ENCODE measurements around the gene CAPN7.
"Not testable (repeated sequence)": the region's sequence is repeated elsewhere in the genome, so short reads cannot be mapped to it uniquely, and the experiment has no call there.

The CAPN7 gene

GRCh38 chr3:15185404-15185803 lies 20.6 kb upstream of the CAPN7 start:
- H3K79me2 ChIP-seq (ENCODE audit: control insufficient read depth, insufficient read depth, low read length), result no peaks in the 10 kb centered on the region
- H3K23ac ChIP-seq (ENCODE audit: low read length), result no peak overlapping the region
- no peak for DNase-seq
- no peak overlapping the region for H2BK120ac ChIP-seq (ENCODE audit: low read depth, low read length)
- no peak overlapping the region for H2BK5ac ChIP-seq (ENCODE audit: low read length)
- no peak overlapping the region for H3K4me3 ChIP-seq (ENCODE audit: low read length)
- H2AK5ac ChIP-seq (ENCODE audit: low read length), result no peak overlapping the region
- H3K27me3 ChIP-seq (ENCODE audit: insufficient read depth, low read length, poor library complexity), result no peaks in the 10 kb centered on the region
- no peaks in the 10 kb centered on the region for H3K4me1 ChIP-seq (ENCODE audit: control insufficient read depth, low read depth, low read length)
- no peak overlapping the region for H2BK15ac ChIP-seq (replicated peaks; ENCODE audit: low read depth)
- no peak overlapping the region for H3K9ac ChIP-seq (ENCODE audit: low read length)
- no CpG with 5 or more reads among the region's 2 CpGs for WGBS (ENCODE audit: extremely low coverage, insufficient coverage, low lambda C conversion rate)
- H3K79me1 ChIP-seq (ENCODE audit: low read length), result no peaks in the 10 kb centered on the region
- no peak overlapping the region for H3K27ac ChIP-seq (ENCODE audit: low read depth, low read length)
- no peak overlapping the region for H3K18ac ChIP-seq (ENCODE audit: low read length)
- no peak overlapping the region for H4K8ac ChIP-seq (ENCODE audit: low read depth, low read length)
- no peak overlapping the region for H3K4ac ChIP-seq (ENCODE audit: low read depth, low read length)
- H3K36me3 ChIP-seq (ENCODE audit: control insufficient read depth, insufficient read depth, low read length), result no peaks in the 10 kb centered on the region
- H3K56ac ChIP-seq (ENCODE audit: low read length), result no peak overlapping the region
- H3K4me2 ChIP-seq (ENCODE audit: low read length), result no peak overlapping the region
- H4K5ac ChIP-seq (ENCODE audit: low read length), result no peak overlapping the region

DNA sequence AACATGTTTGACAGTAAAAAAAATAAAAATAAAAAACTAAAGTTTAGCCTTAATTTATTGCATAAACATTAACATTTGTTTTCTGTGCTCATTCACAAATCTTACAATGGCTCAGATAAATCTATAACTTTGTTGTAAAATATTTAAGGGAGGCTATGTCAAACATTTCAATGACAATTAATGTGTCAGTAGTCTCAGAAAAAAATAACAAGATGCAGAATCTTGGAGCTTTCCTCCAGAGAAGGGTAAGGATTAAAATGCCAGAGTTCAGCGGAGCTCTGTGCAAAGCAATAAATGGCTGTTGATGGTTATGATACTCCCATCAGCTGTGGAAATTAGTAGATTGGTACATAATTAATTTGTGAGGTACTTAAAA lies 20.0 kb upstream of the CAPN7 start:
- Histone ChIP-seq H3K4ac (ENCODE audit: low read depth, low read length) (no peak overlapping the region), H2BK120ac (ENCODE audit: low read depth, low read length) (no peak overlapping the region), H4K5ac (ENCODE audit: low read length) (no peak overlapping the region), H3K18ac (ENCODE audit: low read length) (no peak overlapping the region), H3K79me1 (ENCODE audit: low read length) (no peaks in the 10 kb centered on the region), H3K36me3 (ENCODE audit: control insufficient read depth, insufficient read depth, low read length) (no peaks in the 10 kb centered on the region), H3K9ac (ENCODE audit: low read length) (no peak overlapping the region), H3K4me3 (ENCODE audit: low read length) (no peak overlapping the region), H3K23ac (ENCODE audit: low read length) (no peak overlapping the region), H3K79me2 (ENCODE audit: control insufficient read depth, insufficient read depth, low read length) (no peaks in the 10 kb centered on the region), H3K27me3 (ENCODE audit: insufficient read depth, low read length, poor library complexity) (no peaks in the 10 kb centered on the region), H3K4me2 (ENCODE audit: low read length) (no peak overlapping the region), H2BK5ac (ENCODE audit: low read length) (no peak overlapping the region), H3K4me1 (ENCODE audit: control insufficient read depth, low read depth, low read length) (no peaks in the 10 kb centered on the region), H2BK15ac (replicated peaks; ENCODE audit: low read depth) (no peak overlapping the region), H4K8ac (ENCODE audit: low read depth, low read length) (no peak overlapping the region), H3K56ac (ENCODE audit: low read length) (no peak overlapping the region), H2AK5ac (ENCODE audit: low read length) (no peak overlapping the region), H3K27ac (ENCODE audit: low read depth, low read length) (no peak overlapping the region)
- WGBS (ENCODE audit: extremely low coverage, insufficient coverage, low lambda C conversion rate), result no CpG with 5 or more reads among the region's 1 CpG
- no peak for DNase-seq

GRCh38 chr3:15186477-15187164 lies 19.4 kb upstream of the CAPN7 start:
- not testable (repeated sequence) for H3K4me2 ChIP-seq (ENCODE audit: low read length); H2BK120ac ChIP-seq (ENCODE audit: low read depth, low read length); H3K27ac ChIP-seq (ENCODE audit: low read depth, low read length); H3K27me3 ChIP-seq (ENCODE audit: insufficient read depth, low read length, poor library complexity); H2BK15ac ChIP-seq (replicated peaks; ENCODE audit: low read depth); H4K8ac ChIP-seq (ENCODE audit: low read depth, low read length); H3K79me2 ChIP-seq (ENCODE audit: control insufficient read depth, insufficient read depth, low read length); H2BK5ac ChIP-seq (ENCODE audit: low read length); H2AK5ac ChIP-seq (ENCODE audit: low read length); H3K23ac ChIP-seq (ENCODE audit: low read length); H3K4ac ChIP-seq (ENCODE audit: low read depth, low read length); DNase-seq; H3K9ac ChIP-seq (ENCODE audit: low read length); H3K4me1 ChIP-seq (ENCODE audit: control insufficient read depth, low read depth, low read length); H3K4me3 ChIP-seq (ENCODE audit: low read length); H4K5ac ChIP-seq (ENCODE audit: low read length); H3K36me3 ChIP-seq (ENCODE audit: control insufficient read depth, insufficient read depth, low read length); H3K79me1 ChIP-seq (ENCODE audit: low read length); H3K18ac ChIP-seq (ENCODE audit: low read length)
- peak overlapping the region; percentile 25 for H3K56ac ChIP-seq (ENCODE audit: low read length)
- no CpG with 5 or more reads among the region's 33 CpGs for WGBS (ENCODE audit: extremely low coverage, insufficient coverage, low lambda C conversion rate)

DNA sequence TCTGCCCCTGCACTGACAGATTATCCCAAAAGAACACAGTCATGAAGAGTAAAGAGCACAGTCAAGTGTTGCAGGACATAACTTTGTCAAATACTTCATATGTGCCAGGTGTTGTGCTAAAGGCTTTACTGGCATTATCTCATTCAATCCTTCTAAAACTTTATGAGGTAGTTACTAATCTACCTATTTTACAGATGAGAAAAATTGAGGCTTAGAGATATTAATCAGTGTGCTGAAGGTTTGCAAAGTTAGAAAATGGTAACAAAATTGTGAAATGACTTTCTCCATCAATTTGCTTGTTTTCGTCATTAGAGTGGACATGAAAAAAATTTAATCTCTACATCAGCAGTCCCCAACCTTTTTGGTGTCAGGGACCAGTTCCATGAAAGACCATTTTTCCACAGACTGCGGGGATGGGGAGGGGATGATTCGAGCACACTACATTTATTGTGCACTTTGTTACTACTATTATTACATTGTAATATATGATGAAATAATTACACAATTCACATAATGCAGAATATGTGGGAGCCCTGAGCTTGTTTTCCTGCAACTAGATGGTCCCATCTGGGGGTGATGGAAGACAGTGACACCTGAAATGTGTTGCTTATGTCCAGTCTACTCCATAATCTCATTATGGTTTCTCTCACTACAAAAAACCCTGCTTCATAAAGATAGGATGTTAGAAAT lies 8.6 kb upstream of the CAPN7 start:
- Histone ChIP-seq H3K4ac (ENCODE audit: low read depth, low read length) (no peak overlapping the region), H3K4me3 (ENCODE audit: low read length) (no peak overlapping the region), H3K56ac (ENCODE audit: low read length) (no peak overlapping the region), H3K27ac (ENCODE audit: low read depth, low read length) (no peak overlapping the region), H4K5ac (ENCODE audit: low read length) (no peak overlapping the region), H3K27me3 (ENCODE audit: insufficient read depth, low read length, poor library complexity) (no peaks in the 10 kb centered on the region), H3K18ac (ENCODE audit: low read length) (no peak overlapping the region), H2BK15ac (replicated peaks; ENCODE audit: low read depth) (no peak overlapping the region), H3K79me2 (ENCODE audit: control insufficient read depth, insufficient read depth, low read length) (no peaks in the 10 kb centered on the region), H3K9ac (ENCODE audit: low read length) (no peak overlapping the region), H3K79me1 (ENCODE audit: low read length) (no peaks in the 10 kb centered on the region), H2BK120ac (ENCODE audit: low read depth, low read length) (no peak overlapping the region), H3K4me1 (ENCODE audit: control insufficient read depth, low read depth, low read length) (no peaks in the 10 kb centered on the region), H3K23ac (ENCODE audit: low read length) (no peak overlapping the region), H2BK5ac (ENCODE audit: low read length) (no peak overlapping the region), H2AK5ac (ENCODE audit: low read length) (no peak overlapping the region), H3K36me3 (ENCODE audit: control insufficient read depth, insufficient read depth, low read length) (no peaks in the 10 kb centered on the region), H4K8ac (ENCODE audit: low read depth, low read length) (no peak overlapping the region), H3K4me2 (ENCODE audit: low read length) (no peak overlapping the region)
- WGBS (ENCODE audit: extremely low coverage, insufficient coverage, low lambda C conversion rate), result no CpG with 5 or more reads among the region's 3 CpGs
- DNase-seq, result no peak

- no peak overlapping the region for H3K4me2 ChIP-seq (ENCODE audit: low read length)
- no peak overlapping the region for H4K5ac ChIP-seq (ENCODE audit: low read length)
- no peak overlapping the region for H2AK5ac ChIP-seq (ENCODE audit: low read length)
- no CpG with 5 or more reads among the region's 3 CpGs for WGBS (ENCODE audit: extremely low coverage, insufficient coverage, low lambda C conversion rate)
- no peaks in the 10 kb centered on the region for H3K79me2 ChIP-seq (ENCODE audit: control insufficient read depth, insufficient read depth, low read length)
- no peaks in the 10 kb centered on the region for H3K4me1 ChIP-seq (ENCODE audit: control insufficient read depth, low read depth, low read length)
- H3K23ac ChIP-seq (ENCODE audit: low read length), result no peak overlapping the region
- no peaks in the 10 kb centered on the region for H3K79me1 ChIP-seq (ENCODE audit: low read length)
- H2BK15ac ChIP-seq (replicated peaks; ENCODE audit: low read depth), result no peak overlapping the region
- H3K27ac ChIP-seq (ENCODE audit: low read depth, low read length), result no peak overlapping the region
- no peak overlapping the region for H3K4me3 ChIP-seq (ENCODE audit: low read length)
- no peaks in the 10 kb centered on the region for H3K36me3 ChIP-seq (ENCODE audit: control insufficient read depth, insufficient read depth, low read length)
- no peak for DNase-seq
- H3K9ac ChIP-seq (ENCODE audit: low read length), result no peak overlapping the region
- H4K8ac ChIP-seq (ENCODE audit: low read depth, low read length), result no peak overlapping the region
- H2BK120ac ChIP-seq (ENCODE audit: low read depth, low read length), result no peak overlapping the region
- no peak overlapping the region for H3K4ac ChIP-seq (ENCODE audit: low read depth, low read length)
- H3K18ac ChIP-seq (ENCODE audit: low read length), result no peak overlapping the region
- H3K27me3 ChIP-seq (ENCODE audit: insufficient read depth, low read length, poor library complexity), result no peaks in the 10 kb centered on the region
- H3K56ac ChIP-seq (ENCODE audit: low read length), result no peak overlapping the region
- no peak overlapping the region for H2BK5ac ChIP-seq (ENCODE audit: low read length)
These were observed 7.4 kb upstream of the CAPN7 start for GRCh38 chr3:15198686-15199085.
